ENCODE data around the gene KDM5A.
"Not testable (repeated sequence)": the region's sequence is repeated elsewhere in the genome, so short reads cannot be mapped to it uniquely, and the experiment has no call there.

GRCh38 chr12:349625-350024 is 39.5 kb downstream of the KDM5A start:
- TF ChIP-seq CTCF, EZH2 (IDR thresholded peaks at IDR 0.05): not testable (repeated sequence)
